IMR-90 (cell line): ENCODE data around the gene FAM234A. TPM values are rescaled to one million over a fixed set of nuclear protein-coding genes. Genes with fewer than 3 reads are reported as not detected.

Source experiments
- ATAC-seq: fragments of 200-7000 bp; cut with Tn5 transposase; 2 replicates; pipeline ENCODE4 v1.9.1; 2020; ENCODE audit warnings: low read depth, mild to moderate bottlenecking, moderate library complexity
- BruUV-seq: library from RNA; stranded (reverse); fragments of 400-500 nt; replicated peaks from 2 replicates; lab custom pipeline; 2021; lab: Mats Ljungman, UMichigan
- CTCF ChIA-PET: fragments of 300-600 bp; formaldehyde crosslinking; extraction: SDS; loops from one replicate; lab custom pipeline; 2021; ENCODE audit warnings: antibody characterized with exemption; lab: Yijun Ruan, JAX
- POLR2A ChIA-PET: fragments of 300-600 bp; sonication (Branson Sonifier 250); formaldehyde crosslinking; loops from one replicate; lab custom pipeline; 2022; ENCODE audit warnings: antibody characterized with exemption; ENCODE audit not compliant: unreplicated experiment; lab: Charles Lee
- DNase-seq: peaks from one replicate; pipeline ENCODE4 v3.0.0; 2013
- H2AFZ ChIP-seq: replicated peaks from 2 replicates; pipeline ENCODE3; 2013; ENCODE audit warnings: low read length, mild to moderate bottlenecking; ENCODE audit not compliant: poor library complexity
- H2AK5ac ChIP-seq: 2 replicates; pipeline ENCODE4 v1.6.1; 2013; ENCODE audit warnings: low read depth, low read length, inconsistent platforms
- H2AK9ac ChIP-seq: replicated peaks from 2 replicates; pipeline ENCODE3; 2013; ENCODE audit warnings: mild to moderate bottlenecking, low read depth, low read length, moderate library complexity; ENCODE audit not compliant: poor library complexity
- H2BK120ac ChIP-seq: 2 replicates; pipeline ENCODE4 v1.6.1; 2013; ENCODE audit warnings: low read depth, low read length, inconsistent platforms
- H2BK15ac ChIP-seq: 3 replicates; pipeline ENCODE4 v1.6.1; 2013; ENCODE audit warnings: low read depth, low read length, inconsistent platforms
- H2BK20ac ChIP-seq: 2 replicates; pipeline ENCODE4 v1.6.1; 2013; ENCODE audit warnings: low read depth, mild to moderate bottlenecking, inconsistent platforms, low read length, moderate library complexity
- H2BK5ac ChIP-seq: 2 replicates; pipeline ENCODE4 v1.6.1; 2013; ENCODE audit warnings: mild to moderate bottlenecking, low read depth, low read length, inconsistent platforms; ENCODE audit not compliant: poor library complexity, severe bottlenecking
- H3K14ac ChIP-seq: replicated peaks from 2 replicates; pipeline ENCODE4 v1.6.1; 2013; ENCODE audit warnings: low read depth, low read length, inconsistent platforms
- H3K18ac ChIP-seq: 2 replicates; pipeline ENCODE4 v1.6.1; 2013; ENCODE audit warnings: low read depth, low read length, control low read depth
- H3K23ac ChIP-seq: 2 replicates; pipeline ENCODE4 v1.6.1; 2013; ENCODE audit warnings: low read depth, low read length, inconsistent platforms
- H3K27ac ChIP-seq: 2 replicates; pipeline ENCODE4 v1.5.1; 2013; ENCODE audit warnings: mild to moderate bottlenecking, control low read depth, low read length; ENCODE audit not compliant: insufficient read depth
- H3K27me3 ChIP-seq: 2 replicates; pipeline ENCODE4 v1.6.1; 2013; ENCODE audit warnings: low read length; ENCODE audit not compliant: control insufficient read depth, insufficient read depth
- H3K36me3 ChIP-seq: 2 replicates; pipeline ENCODE4 v1.6.1; 2013; ENCODE audit warnings: low read length, mixed read lengths; ENCODE audit not compliant: control insufficient read depth, insufficient read depth
- H3K4ac ChIP-seq: 2 replicates; pipeline ENCODE4 v1.6.1; 2013; ENCODE audit warnings: low read depth, low read length, inconsistent platforms
- H3K4me1 ChIP-seq: 2 replicates; pipeline ENCODE4 v1.6.1; 2013; ENCODE audit warnings: low read length, mixed read lengths; ENCODE audit not compliant: control insufficient read depth, insufficient read depth
- H3K4me2 ChIP-seq: 2 replicates; pipeline ENCODE4 v1.6.1; 2013; ENCODE audit warnings: low read depth, mild to moderate bottlenecking, control low read depth, low read length, moderate library complexity
- H3K4me3 ChIP-seq: 2 replicates; pipeline ENCODE4 v1.5.1; 2013; ENCODE audit warnings: low read depth, mild to moderate bottlenecking, control low read depth, low read length, moderate library complexity; ENCODE audit not compliant: insufficient read depth
- H3K56ac ChIP-seq: 2 replicates; pipeline ENCODE4 v1.6.1; 2013; ENCODE audit warnings: low read length, inconsistent platforms; ENCODE audit not compliant: insufficient read depth; ENCODE audit errors: extremely low read depth
- H3K79me1 ChIP-seq, 2 experiments: 2 replicates each; pipeline ENCODE4 v1.6.1; 2013; ENCODE audit warnings: low read length in 2 of 2, inconsistent platforms in 1 of 2, low read depth in 1 of 2
- H3K9ac ChIP-seq: 2 replicates; pipeline ENCODE4 v1.6.1; 2013; ENCODE audit warnings: low read depth, low read length, control low read depth
- H3K9me1 ChIP-seq: 2 replicates; pipeline ENCODE4 v1.6.1; 2013; ENCODE audit warnings: low read length, inconsistent platforms; ENCODE audit not compliant: insufficient read depth
- H3K9me3 ChIP-seq: 2 replicates; pipeline ENCODE4 v1.6.1; 2013; ENCODE audit warnings: low read length; ENCODE audit not compliant: control insufficient read depth, insufficient read depth
- H4K20me1 ChIP-seq: 2 replicates; pipeline ENCODE4 v1.6.1; 2013; ENCODE audit warnings: low read length, inconsistent platforms; ENCODE audit not compliant: insufficient read depth
- H4K5ac ChIP-seq: 2 replicates; pipeline ENCODE4 v1.6.1; 2013; ENCODE audit warnings: mild to moderate bottlenecking, low read depth, low read length, control low read depth
- H4K8ac ChIP-seq, 2 experiments: 2 replicates each; pipeline ENCODE4 v1.6.1; 2013; ENCODE audit warnings: low read depth in 2 of 2, low read length in 2 of 2, control low read depth in 1 of 2, inconsistent platforms in 1 of 2
- H4K91ac ChIP-seq: 2 replicates; pipeline ENCODE4 v1.6.1; 2013; ENCODE audit warnings: low read depth, low read length, inconsistent platforms; ENCODE audit not compliant: insufficient read depth
- CEBPB ChIP-seq: IDR thresholded peaks from 2 replicates; pipeline ENCODE4 v1.6.1; 2012; ENCODE audit warnings: low read depth, low read length, improper control_type of control experiment
- ELK1 ChIP-seq: fragments of 150-350 bp; IDR thresholded peaks from 2 replicates; pipeline ENCODE4 v1.6.1; 2016; ENCODE audit warnings: low read depth, mild to moderate bottlenecking, low read length, moderate library complexity, borderline replicate concordance
- FOS ChIP-seq: fragments of 150-350 bp; IDR thresholded peaks from 2 replicates; pipeline ENCODE4 v1.6.1; 2016; ENCODE audit warnings: low read depth, low read length
- MAZ ChIP-seq: IDR thresholded peaks from 2 replicates; pipeline ENCODE4 v1.6.1; 2012; ENCODE audit warnings: low read depth, mild to moderate bottlenecking, low read length, improper control_type of control experiment, moderate library complexity, borderline replicate concordance
- MXI1 ChIP-seq: IDR thresholded peaks from 2 replicates; pipeline ENCODE4 v1.6.1; 2012; ENCODE audit warnings: low read depth, mild to moderate bottlenecking, low read length, moderate library complexity, borderline replicate concordance
- NFE2L2 ChIP-seq: fragments of 150-350 bp; IDR thresholded peaks from 2 replicates; pipeline ENCODE4 v1.6.1; 2016; ENCODE audit warnings: low read depth, mild to moderate bottlenecking, low read length
- POLR2A ChIP-seq: IDR thresholded peaks from 2 replicates; pipeline ENCODE4 v1.6.1; 2012; ENCODE audit warnings: mild to moderate bottlenecking, low read depth, low read length
- RAD21 ChIP-seq: IDR thresholded peaks from 2 replicates; pipeline ENCODE4 v1.6.1; 2012; ENCODE audit warnings: low read length, improper control_type of control experiment
- RCOR1 ChIP-seq: IDR thresholded peaks from 2 replicates; pipeline ENCODE4 v1.6.1; 2012; ENCODE audit warnings: mild to moderate bottlenecking, low read length, improper control_type of control experiment; ENCODE audit not compliant: insufficient replicate concordance
- RFX5 ChIP-seq: IDR thresholded peaks from 2 replicates; pipeline ENCODE4 v1.8.0; 2012; ENCODE audit warnings: low read depth, mild to moderate bottlenecking, low read length, moderate library complexity
- SMC3 ChIP-seq: fragments of 150-350 bp; IDR thresholded peaks from 2 replicates; pipeline ENCODE4 v1.6.1; 2016; ENCODE audit warnings: low read depth, mild to moderate bottlenecking, antibody characterized with exemption, low read length, moderate library complexity
- USF2 ChIP-seq: fragments of 150-350 bp; IDR thresholded peaks from 2 replicates; pipeline ENCODE4 v1.6.1; 2017; ENCODE audit warnings: mild to moderate bottlenecking, antibody characterized with exemption, low read length, low read depth
- WGBS, 2 experiments: methylation state at CpG; one replicate each; pipeline versions ENCODE4 v1.1.5 to v1.1.7; 2013; ENCODE audit warnings: missing lambda C conversion rate in 2 of 2; ENCODE audit not compliant: insufficient read length in 1 of 2; ENCODE audit errors: extremely low coverage in 2 of 2; 5-methylcytosine and 5-hydroxymethylcytosine counted together
- dilution Hi-C: fragments of 300-500 bp; cut with HindIII; formaldehyde crosslinking; loops from one replicate; pipeline ENCODE4 v1.14.3; 2018; ENCODE audit warnings: low sequenced_read_pairs; ENCODE audit not compliant: unreplicated experiment
- in situ Hi-C: fragments of 300-500 bp; cut with MboI; formaldehyde crosslinking; loops from 3 replicates; pipeline ENCODE4 v1.14.3; 2019; ENCODE audit warnings: low sequenced_read_pairs, inconsistent platforms, mixed read lengths
- intact Hi-C: fragments of 100-400 bp; cut with micrococcal nuclease; formaldehyde crosslinking; loops from 2 replicates; pipeline ENCODE4 v1.10.0; 2022
- polyA plus RNA-seq, 3 experiments: library from polyadenylated mRNA; depleted of rRNA; stranded (reverse); fragments of >200 nt; gene quantifications; 2 replicates each; pipeline ENCODE4 v1.2.3, GENCODE V29; 2012; ENCODE audit warnings: low replicate concordance in 1 of 3
- total RNA-seq: library from RNA; depleted of rRNA; stranded (reverse); fragments of >200 nt; gene quantifications from 2 replicates; pipeline ENCODE4 v1.2.3, GENCODE V29; 2012
- TF ChIP-seq, protein P1 (sequence below): conservative IDR thresholded peaks from 2 replicates; pipeline ENCODE4 v1.5.1; 2012; ENCODE audit warnings: mild to moderate bottlenecking, low read depth, low read length, improper control_type of control experiment

The FAM234A gene
- total and polyA plus RNA-seq, 2 of the 4 experiments (the other 2 are of a cell fraction): 30.3 to 64.2 TPM

GRCh38 chr16:284204-285120 lies 49.8 kb downstream of the FAM234A start:
- no peak overlapping the region for H2BK120ac ChIP-seq
- H3K9me1 ChIP-seq: no peaks in the 10 kb centered on the region
- no peak overlapping the region for H4K91ac ChIP-seq
- H3K18ac ChIP-seq: no peak overlapping the region
- no peaks in the 10 kb centered on the region for H3K79me1 ChIP-seq
- H3K9ac ChIP-seq: no peak overlapping the region
- ChIA-PET CTCF (no interaction called here), POLR2A (no interaction called here)
- H3K4me1 ChIP-seq: no peaks in the 10 kb centered on the region
- dilution Hi-C loops: no loop called here
- H4K5ac ChIP-seq: no peak overlapping the region
- H3K14ac ChIP-seq: no peak overlapping the region
- DNase-seq (no peak), ATAC-seq (no peak)
- H2AFZ ChIP-seq: no peak overlapping the region
- no peak overlapping the region for H3K4me3 ChIP-seq
- WGBS, 2 experiments: 94% methylated on average over 39 of the region's 52 CpGs; no CpG with 5 or more reads in 1 of the 2 experiments
- H3K56ac ChIP-seq: no peak overlapping the region
- TF ChIP-seq NFE2L2: no peak
- no peak for TF ChIP-seq USF2
- TF ChIP-seq FOS: no peak
- no peak for TF ChIP-seq RFX5
- no peak for TF ChIP-seq RCOR1
- no peak for TF ChIP-seq CEBPB
- TF ChIP-seq, protein P1, sequence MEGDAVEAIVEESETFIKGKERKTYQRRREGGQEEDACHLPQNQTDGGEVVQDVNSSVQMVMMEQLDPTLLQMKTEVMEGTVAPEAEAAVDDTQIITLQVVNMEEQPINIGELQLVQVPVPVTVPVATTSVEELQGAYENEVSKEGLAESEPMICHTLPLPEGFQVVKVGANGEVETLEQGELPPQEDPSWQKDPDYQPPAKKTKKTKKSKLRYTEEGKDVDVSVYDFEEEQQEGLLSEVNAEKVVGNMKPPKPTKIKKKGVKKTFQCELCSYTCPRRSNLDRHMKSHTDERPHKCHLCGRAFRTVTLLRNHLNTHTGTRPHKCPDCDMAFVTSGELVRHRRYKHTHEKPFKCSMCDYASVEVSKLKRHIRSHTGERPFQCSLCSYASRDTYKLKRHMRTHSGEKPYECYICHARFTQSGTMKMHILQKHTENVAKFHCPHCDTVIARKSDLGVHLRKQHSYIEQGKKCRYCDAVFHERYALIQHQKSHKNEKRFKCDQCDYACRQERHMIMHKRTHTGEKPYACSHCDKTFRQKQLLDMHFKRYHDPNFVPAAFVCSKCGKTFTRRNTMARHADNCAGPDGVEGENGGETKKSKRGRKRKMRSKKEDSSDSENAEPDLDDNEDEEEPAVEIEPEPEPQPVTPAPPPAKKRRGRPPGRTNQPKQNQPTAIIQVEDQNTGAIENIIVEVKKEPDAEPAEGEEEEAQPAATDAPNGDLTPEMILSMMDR: no peak
- TF ChIP-seq ELK1: no peak
- TF ChIP-seq POLR2A: no peak
- no peak for TF ChIP-seq RAD21
- TF ChIP-seq SMC3: no peak
- no peak for TF ChIP-seq MXI1
- TF ChIP-seq MAZ: no peak
- no peak overlapping the region for H2AK5ac ChIP-seq
- no peak overlapping the region for H3K4me2 ChIP-seq
- intact Hi-C loops: no loop called here
- H3K4ac ChIP-seq: no peak overlapping the region
- H2BK20ac ChIP-seq: no peak overlapping the region
- H2BK15ac ChIP-seq: no peak overlapping the region
- H3K9me3 ChIP-seq: no peaks in the 10 kb centered on the region
- BruUV-seq: no TSS peak
- H3K23ac ChIP-seq: no peak overlapping the region
- no peak overlapping the region for H2BK5ac ChIP-seq
- peaks cover 20% of the 10 kb centered on the region; the same call in 1 of the 2 replicates for H3K36me3 ChIP-seq
- in situ Hi-C loops: no loop called here
- H2AK9ac ChIP-seq: no peak overlapping the region
- no peak overlapping the region for H4K8ac ChIP-seq
- H3K27ac ChIP-seq: no peak overlapping the region
- H3K27me3 ChIP-seq: peaks cover 23% of the 10 kb centered on the region
- H4K20me1 ChIP-seq: no peaks in the 10 kb centered on the region; the same call in 1 of the 2 replicates
